Loucy (cell line): ENCODE results near the gene INPP4B.

Experiments used
- H2AFZ ChIP-seq: fragments of 200-600 bp; sonication (generic); 2 replicates; pipeline ENCODE4 v1.6.0; 2016; ENCODE audit warnings: antibody characterized with exemption, mild to moderate bottlenecking, low read length, moderate library complexity
- H3F3A ChIP-seq: fragments of 200-600 bp; 2 replicates; pipeline ENCODE4 v1.6.0; 2016; ENCODE audit warnings: antibody characterized with exemption, low read depth, mild to moderate bottlenecking
- H3K27me3 ChIP-seq: fragments of 200-600 bp; sonication (generic); 2 replicates; pipeline ENCODE4 v1.6.1; 2014; ENCODE audit warnings: low read length, mild to moderate bottlenecking; ENCODE audit not compliant: insufficient read depth, poor library complexity, severe bottlenecking
- H3K36me3 ChIP-seq: fragments of 200-600 bp; sonication (generic); 2 replicates; pipeline ENCODE4 v1.6.1; 2016; ENCODE audit warnings: low read length; ENCODE audit not compliant: insufficient read depth
- H3K4me1 ChIP-seq: fragments of 200-600 bp; sonication (generic); 2 replicates; pipeline ENCODE4 v1.5.1; 2014; ENCODE audit warnings: low read length, mild to moderate bottlenecking; ENCODE audit not compliant: insufficient read depth, poor library complexity, severe bottlenecking
- H3K4me2 ChIP-seq: fragments of 200-600 bp; sonication (generic); 2 replicates; pipeline ENCODE4 v1.6.0; 2014; ENCODE audit warnings: antibody characterized with exemption, low read length, low read depth, mild to moderate bottlenecking; ENCODE audit not compliant: poor library complexity, severe bottlenecking
- H3K4me3 ChIP-seq: fragments of 200-600 bp; sonication (generic); 2 replicates; pipeline ENCODE4 v1.5.1; 2014; ENCODE audit warnings: low read length, mild to moderate bottlenecking, mixed read lengths; ENCODE audit not compliant: poor library complexity, severe bottlenecking
- H3K79me2 ChIP-seq: fragments of 200-600 bp; sonication (generic); 2 replicates; pipeline ENCODE4 v1.6.1; 2014; ENCODE audit warnings: low read length; ENCODE audit not compliant: insufficient read depth
- H3K9ac ChIP-seq: fragments of 200-600 bp; sonication (generic); 2 replicates; pipeline ENCODE4 v1.6.0; 2014; ENCODE audit warnings: mild to moderate bottlenecking, low read depth, low read length, moderate library complexity; ENCODE audit not compliant: poor library complexity, severe bottlenecking
- H3K9me2 ChIP-seq: fragments of 200-600 bp; sonication (generic); replicated peaks from 2 replicates; pipeline ENCODE4 v1.6.1; 2016; ENCODE audit warnings: low read depth, low read length, mixed read lengths
- H3K9me3 ChIP-seq: fragments of 200-600 bp; sonication (generic); 2 replicates; pipeline ENCODE4 v1.6.1; 2014; ENCODE audit warnings: mild to moderate bottlenecking, antibody characterized with exemption, low read length, low read depth; ENCODE audit not compliant: insufficient read depth
- H4K20me1 ChIP-seq: fragments of 200-600 bp; sonication (generic); 2 replicates; pipeline ENCODE4 v1.6.0; 2014; ENCODE audit warnings: antibody characterized with exemption, low read length, mild to moderate bottlenecking; ENCODE audit not compliant: insufficient read depth, poor library complexity, severe bottlenecking
- EZH2phosphoT487 ChIP-seq: fragments of 200-600 bp; IDR thresholded peaks from 2 replicates; pipeline ENCODE4 v1.6.1; 2018; ENCODE audit warnings: antibody characterized with exemption, mild to moderate bottlenecking, moderate library complexity, borderline replicate concordance
- TF ChIP-seq, protein P1 (sequence below): fragments of 200-600 bp; sonication (generic); conservative IDR thresholded peaks from 2 replicates; pipeline ENCODE4 v1.5.1; 2014; ENCODE audit warnings: mild to moderate bottlenecking, antibody characterized with exemption, low read length

INPP4B gene

DNA sequence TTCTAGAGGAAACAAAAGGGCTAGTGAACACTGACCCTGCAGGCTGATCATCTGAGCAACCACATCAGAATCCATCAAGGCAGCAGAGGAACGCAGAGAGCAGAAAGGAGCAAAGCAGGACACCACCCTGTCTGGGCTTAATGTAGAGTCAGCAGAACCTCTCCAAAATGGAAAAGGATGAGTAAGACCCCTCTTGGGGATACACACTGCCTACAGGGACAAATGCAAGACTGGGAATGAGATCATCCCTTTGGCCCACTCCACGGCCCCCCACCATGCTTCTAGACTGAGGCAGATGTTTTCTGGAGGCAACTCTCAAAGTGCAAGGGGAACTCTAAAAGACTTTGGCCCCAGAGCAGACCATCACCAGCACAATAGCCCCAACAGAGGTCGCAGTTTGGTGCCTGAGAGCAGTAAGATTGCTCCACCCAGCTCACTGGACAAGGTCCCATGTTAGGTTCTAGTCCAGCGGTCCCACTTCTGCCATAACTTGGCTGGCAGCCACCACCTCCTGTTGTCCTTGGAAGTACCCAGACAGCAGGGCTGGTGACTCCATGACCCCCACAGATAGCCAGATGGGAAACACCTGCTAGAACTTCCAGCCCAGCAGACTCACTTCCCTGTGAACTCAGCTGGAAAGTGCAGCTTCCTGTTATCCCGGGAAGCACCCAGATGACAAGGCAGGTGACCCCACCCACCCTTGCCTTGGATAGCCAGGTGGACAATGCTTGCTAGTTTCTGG is 372.7 kb downstream of the INPP4B start:
- no peak overlapping the region for H3K4me2 ChIP-seq
- no peaks in the 10 kb centered on the region for H3K9me2 ChIP-seq
- H3K9me3 ChIP-seq, result no peaks in the 10 kb centered on the region
- no peak for TF ChIP-seq EZH2phosphoT487
- TF ChIP-seq, protein P1, sequence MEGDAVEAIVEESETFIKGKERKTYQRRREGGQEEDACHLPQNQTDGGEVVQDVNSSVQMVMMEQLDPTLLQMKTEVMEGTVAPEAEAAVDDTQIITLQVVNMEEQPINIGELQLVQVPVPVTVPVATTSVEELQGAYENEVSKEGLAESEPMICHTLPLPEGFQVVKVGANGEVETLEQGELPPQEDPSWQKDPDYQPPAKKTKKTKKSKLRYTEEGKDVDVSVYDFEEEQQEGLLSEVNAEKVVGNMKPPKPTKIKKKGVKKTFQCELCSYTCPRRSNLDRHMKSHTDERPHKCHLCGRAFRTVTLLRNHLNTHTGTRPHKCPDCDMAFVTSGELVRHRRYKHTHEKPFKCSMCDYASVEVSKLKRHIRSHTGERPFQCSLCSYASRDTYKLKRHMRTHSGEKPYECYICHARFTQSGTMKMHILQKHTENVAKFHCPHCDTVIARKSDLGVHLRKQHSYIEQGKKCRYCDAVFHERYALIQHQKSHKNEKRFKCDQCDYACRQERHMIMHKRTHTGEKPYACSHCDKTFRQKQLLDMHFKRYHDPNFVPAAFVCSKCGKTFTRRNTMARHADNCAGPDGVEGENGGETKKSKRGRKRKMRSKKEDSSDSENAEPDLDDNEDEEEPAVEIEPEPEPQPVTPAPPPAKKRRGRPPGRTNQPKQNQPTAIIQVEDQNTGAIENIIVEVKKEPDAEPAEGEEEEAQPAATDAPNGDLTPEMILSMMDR, result no peak
- no peaks in the 10 kb centered on the region for H3F3A ChIP-seq
- H3K36me3 ChIP-seq, result no peaks in the 10 kb centered on the region
- no peaks in the 10 kb centered on the region for H4K20me1 ChIP-seq
- H3K27me3 ChIP-seq, result no peaks in the 10 kb centered on the region
- H3K4me3 ChIP-seq, result no peak overlapping the region
- no peaks in the 10 kb centered on the region for H3K4me1 ChIP-seq
- no peak overlapping the region for H3K9ac ChIP-seq
- no peaks in the 10 kb centered on the region for H3K79me2 ChIP-seq
- H2AFZ ChIP-seq, result no peak overlapping the region

DNA sequence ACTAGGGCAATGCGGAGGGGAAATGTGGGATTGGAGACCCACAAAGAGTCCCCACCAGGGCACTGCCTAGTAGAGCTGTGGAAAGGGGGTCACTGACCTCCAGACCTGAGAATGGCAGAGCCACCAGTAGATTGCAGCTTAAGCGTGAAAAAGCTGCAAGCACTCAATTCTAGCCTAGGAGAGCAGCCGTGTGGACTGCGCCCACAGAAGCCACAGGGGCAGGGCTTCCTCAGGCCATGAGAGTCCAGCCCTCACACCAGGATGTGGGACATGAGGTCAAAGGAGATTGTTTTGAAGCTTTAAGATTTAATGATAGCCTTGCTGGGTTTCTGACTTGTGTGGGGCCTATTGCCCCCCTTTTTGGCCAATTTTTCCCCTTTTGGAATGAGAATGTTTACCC is 379.0 kb downstream of the INPP4B start:
- Histone ChIP-seq H3K9ac (no peak overlapping the region), H3K4me1 (no peaks in the 10 kb centered on the region), H4K20me1 (no peaks in the 10 kb centered on the region), H3K4me3 (no peak overlapping the region), H3K4me2 (no peak overlapping the region), H3K27me3 (no peaks in the 10 kb centered on the region), H3K9me3 (no peaks in the 10 kb centered on the region), H3K36me3 (no peaks in the 10 kb centered on the region), H3F3A (no peaks in the 10 kb centered on the region), H3K79me2 (no peaks in the 10 kb centered on the region), H3K9me2 (no peaks in the 10 kb centered on the region), H2AFZ (no peak overlapping the region)
- TF ChIP-seq, protein P1, result no peak
- no peak for TF ChIP-seq EZH2phosphoT487

DNA sequence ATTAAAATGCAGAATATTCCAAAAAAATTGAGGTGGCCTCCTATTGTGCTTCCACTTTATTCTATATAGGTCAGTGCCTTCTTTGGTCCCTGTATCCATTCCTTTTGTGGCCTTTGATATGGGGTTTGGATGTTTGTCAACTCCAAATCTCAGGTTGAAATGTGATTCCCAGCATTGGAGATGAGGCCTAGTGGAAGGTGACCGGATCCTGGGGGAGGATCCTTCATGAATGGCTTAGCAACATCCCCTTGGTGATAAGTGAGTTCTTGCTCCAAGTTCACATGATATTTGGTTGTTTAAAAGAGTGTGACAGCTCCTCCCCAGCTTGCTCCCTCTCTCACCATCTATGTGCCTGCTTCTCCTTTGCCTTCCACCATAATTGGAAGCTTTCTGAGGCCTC is 380.6 kb downstream of the INPP4B start:
- Histone ChIP-seq H3K9ac (no peak overlapping the region), H3K27me3 (no peaks in the 10 kb centered on the region), H4K20me1 (no peaks in the 10 kb centered on the region), H3K79me2 (no peaks in the 10 kb centered on the region), H3K9me3 (no peaks in the 10 kb centered on the region), H3F3A (no peaks in the 10 kb centered on the region), H2AFZ (no peak overlapping the region), H3K4me3 (no peak overlapping the region), H3K4me1 (no peaks in the 10 kb centered on the region), H3K4me2 (no peak overlapping the region), H3K9me2 (no peaks in the 10 kb centered on the region), H3K36me3 (no peaks in the 10 kb centered on the region)
- TF ChIP-seq, protein P1, result no peak
- TF ChIP-seq EZH2phosphoT487, result no peak
